Glomerular visceral epithelial cell (primary cell): ENCODE results near the gene GMNC.

Source experiments
- DNase-seq: peaks from one replicate; pipeline ENCODE4 v3.0.0-alpha.2; 2016; ENCODE audit errors: extremely low spot score

Gene GMNC

GRCh38 chr3:190849607-190850006, 12.9 kb downstream of the GMNC start:
- DNase-seq, result no peak

- no peak for DNase-seq
Measured at GRCh38 chr3:190848870-190849269, 13.6 kb downstream of the GMNC start.

GRCh38 chr3:190847436-190847835, 15.1 kb downstream of the GMNC start:
- no peak for DNase-seq

- DNase-seq, result no peak
Measured at GRCh38 chr3:190840146-190840545, 22.3 kb downstream of the GMNC start.

- no peak for DNase-seq
Measured at GRCh38 chr3:190831225-190831624, 31.3 kb downstream of the GMNC start.

GRCh38 chr3:190830031-190830430, 32.5 kb downstream of the GMNC start:
- DNase-seq, result peak; percentile 6

- DNase-seq, result peak; percentile 51
Measured at GRCh38 chr3:190826018-190826417, 36.5 kb downstream of the GMNC start.

GRCh38 chr3:190825386-190826016, 37.0 kb downstream of the GMNC start:
- DNase-seq, result peak; percentile 13

GRCh38 chr3:190811775-190812480, 50.6 kb downstream of the GMNC start:
- peak; percentile 68 for DNase-seq

GRCh38 chr3:190810957-190811356, 51.5 kb downstream of the GMNC start:
- DNase-seq, result no peak

GRCh38 chr3:190809351-190809750, 53.1 kb downstream of the GMNC start:
- DNase-seq, result no peak

- DNase-seq, result no peak
Measured at GRCh38 chr3:190807719-190808375, 54.6 kb downstream of the GMNC start.
